VCaP (cell line): ENCODE data around the gene SUN1.

Experiments
- H3K27ac ChIP-seq: fragments of 450-650 bp; 2 replicates; pipeline ENCODE4 v1.5.1; 2017
- CTCF ChIP-seq: fragments of 450-650 bp; conservative IDR thresholded peaks from 2 replicates; pipeline ENCODE4 v1.5.1; 2017; ENCODE audit warnings: mild to moderate bottlenecking, moderate library complexity

SUN1 gene

DNA sequence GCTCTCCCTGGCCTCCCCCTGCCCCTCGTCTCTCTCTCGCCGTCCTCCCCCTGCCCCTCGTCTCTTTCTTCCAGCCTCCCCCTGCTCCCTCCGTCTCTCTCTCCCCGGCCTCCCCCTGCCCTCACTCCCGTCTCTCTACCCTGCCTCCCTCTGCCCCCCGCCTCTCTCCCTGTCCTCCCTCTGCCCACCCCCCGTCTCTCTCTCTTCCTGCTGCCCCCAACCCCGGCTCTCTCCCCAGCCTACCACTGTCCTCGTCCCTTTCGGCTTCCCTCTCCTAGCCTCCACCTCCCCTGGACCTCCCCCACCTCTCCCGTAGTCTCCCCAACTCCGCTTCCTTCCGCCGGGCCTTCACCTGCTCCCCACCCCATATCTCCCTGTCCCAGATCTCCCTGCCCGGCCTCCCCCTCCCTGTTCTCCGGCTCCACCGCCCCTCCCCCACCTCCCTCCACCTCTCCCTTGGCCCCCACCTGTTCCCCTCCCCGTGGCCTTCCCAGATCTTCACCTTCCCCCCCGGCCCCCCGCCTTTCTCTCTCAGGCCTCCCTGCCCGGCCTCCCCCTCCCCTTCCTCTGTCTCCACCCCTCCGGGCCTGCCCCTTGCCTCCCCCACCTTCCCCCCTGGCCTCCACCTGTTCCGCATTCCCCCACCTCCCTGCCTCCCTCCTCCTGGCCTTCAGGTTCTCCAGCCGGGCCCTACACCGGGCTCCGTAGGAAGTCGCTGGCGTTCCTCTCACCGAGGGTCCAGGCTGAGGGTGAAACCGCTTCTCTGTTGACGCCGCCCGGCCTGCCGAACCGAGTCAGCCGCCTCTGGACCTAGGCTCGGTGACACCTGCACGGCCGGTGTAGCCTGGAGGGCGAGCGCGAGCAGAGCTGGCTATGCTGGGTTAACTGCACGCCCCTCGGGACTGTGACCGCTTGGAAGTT, 45.3 kb downstream of the SUN1 start:
- peak overlapping the region; percentile 88 for H3K27ac ChIP-seq

DNA sequence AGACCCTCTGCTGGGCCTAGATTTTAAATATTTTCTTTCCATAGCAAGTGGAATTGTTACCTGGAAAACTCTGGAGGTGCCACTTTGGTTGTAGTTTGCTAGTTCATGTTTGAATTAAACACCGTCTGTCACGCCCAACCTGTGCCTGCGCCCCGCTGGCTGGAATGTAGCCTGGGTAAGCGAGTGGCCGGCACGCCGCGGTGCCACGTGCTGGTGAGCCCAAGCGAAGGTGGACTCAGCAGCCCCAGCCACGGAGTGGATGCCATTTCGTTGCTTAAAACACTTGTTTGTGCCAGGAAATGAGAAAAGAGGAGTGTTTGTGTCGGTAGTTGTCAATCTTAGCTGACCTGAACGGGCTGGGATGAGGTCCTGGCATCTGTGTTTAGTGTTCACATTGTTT, 46.8 kb downstream of the SUN1 start:
- TF ChIP-seq CTCF: no peak
- peak overlapping the region; percentile 88 for H3K27ac ChIP-seq

More for the DNA sequence above, 45.3 kb downstream of the SUN1 start:
- TF ChIP-seq CTCF: no peak

- H3K27ac ChIP-seq: peak overlapping the region; percentile 88
Measured at GRCh38 chr7:879706-880105, 47.4 kb downstream of the SUN1 start.

DNA sequence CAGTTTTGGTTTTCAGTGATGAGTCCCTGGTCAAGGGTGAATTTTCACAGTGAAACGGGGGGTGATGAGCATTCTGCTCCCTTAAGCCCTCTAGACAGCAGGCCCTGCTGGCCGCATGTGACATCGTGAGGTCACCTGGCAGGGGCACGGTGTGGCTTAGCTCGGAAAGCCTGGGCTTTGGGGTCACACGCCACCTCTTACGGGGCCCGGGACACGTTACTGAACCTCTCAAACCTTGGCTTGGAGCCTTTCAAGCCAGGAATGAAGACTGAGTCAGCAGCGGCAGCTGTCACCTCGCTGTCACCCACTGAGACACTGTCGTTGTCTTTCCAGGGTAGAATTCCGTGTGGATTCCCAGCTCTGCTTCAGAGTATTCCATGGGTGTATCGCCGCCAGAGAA, 48.2 kb downstream of the SUN1 start:
- TF ChIP-seq CTCF: no peak
- peak overlapping the region; percentile 88 for H3K27ac ChIP-seq

More at GRCh38 chr7:879706-880105, 47.4 kb downstream of the SUN1 start:
- no peak for TF ChIP-seq CTCF

DNA sequence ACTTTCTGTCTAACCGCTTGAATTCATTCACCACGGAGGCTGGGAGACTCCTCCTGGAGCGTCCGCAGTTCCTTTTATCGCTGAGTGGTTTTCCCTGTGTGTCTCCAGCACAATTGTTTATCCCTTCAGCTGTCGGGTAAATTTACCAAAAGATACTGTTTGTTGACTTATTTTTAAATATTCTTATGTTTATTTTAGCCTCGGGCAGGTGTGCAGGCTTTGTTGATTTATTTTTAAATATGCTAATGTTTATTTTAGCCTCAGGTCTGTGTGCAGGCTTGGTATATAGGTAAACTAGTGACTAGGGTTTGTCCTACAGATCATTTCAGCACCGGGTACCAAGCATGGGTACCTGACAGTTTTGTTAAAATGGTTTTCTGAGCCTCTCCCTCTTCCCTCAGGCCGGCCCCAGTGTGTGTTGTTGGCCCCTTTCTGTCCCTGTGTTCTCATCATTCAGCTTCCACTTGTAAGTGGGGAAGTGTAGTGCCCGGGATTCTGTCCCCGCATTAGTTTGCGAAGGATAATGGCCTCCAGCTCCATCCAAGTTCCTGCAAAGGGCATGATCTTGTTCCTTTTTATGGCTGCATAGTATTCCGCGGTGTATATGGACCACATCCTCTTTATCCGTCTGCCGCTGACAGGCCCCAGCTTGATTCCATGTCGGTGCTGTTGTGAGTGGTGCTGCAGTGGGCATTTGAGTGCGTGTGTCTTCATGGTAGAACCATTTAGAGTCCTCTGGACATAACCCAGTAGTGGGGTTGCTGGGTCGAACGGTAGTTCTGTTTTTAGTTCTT, 49.4 kb downstream of the SUN1 start:
- no peak for TF ChIP-seq CTCF
- peak overlapping the region; percentile 88 for H3K27ac ChIP-seq

DNA sequence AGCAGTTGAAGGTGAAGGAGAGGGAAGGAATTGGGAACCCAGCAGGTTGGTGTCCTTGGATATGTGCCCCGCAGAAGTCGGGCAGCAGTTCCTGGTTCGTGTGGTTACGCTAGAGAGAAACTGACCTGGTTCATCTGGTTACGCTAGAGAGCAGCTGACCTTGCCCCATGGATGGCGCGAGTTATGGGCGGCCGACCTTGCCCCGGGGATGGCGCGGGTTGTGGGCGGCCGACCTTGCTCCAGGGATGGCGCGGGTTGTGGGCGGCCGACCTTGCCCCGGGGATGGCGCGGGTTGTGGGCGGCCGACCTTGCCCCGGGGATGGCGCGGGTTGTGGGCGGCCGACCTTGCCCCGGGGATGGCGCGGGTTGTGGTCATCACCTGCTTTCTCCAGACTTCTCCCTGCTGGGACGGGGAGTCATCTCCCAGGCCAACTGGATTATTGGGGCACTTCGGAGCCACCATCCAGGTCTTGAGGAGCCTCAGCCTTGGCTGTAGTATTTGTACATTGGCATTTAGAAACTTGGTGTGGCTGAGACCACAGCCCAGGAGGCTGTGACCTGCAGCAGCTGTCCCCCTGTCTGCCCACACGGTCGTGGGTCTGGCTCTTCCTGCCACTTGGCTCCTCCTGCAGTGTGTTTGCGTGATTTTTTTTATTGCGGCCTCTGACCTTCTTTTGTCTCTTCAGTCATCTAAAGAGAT, 50.2 kb downstream of the SUN1 start:
- TF ChIP-seq CTCF: no peak
- H3K27ac ChIP-seq: peak overlapping the region; percentile 88
